Caco-2 (cell line): ENCODE data around the gene ZNF521. TPM values are rescaled to one million over a fixed set of nuclear protein-coding genes. Genes with fewer than 3 reads are reported as not detected.

ENCODE experiments used
- BruUV-seq: library from RNA; stranded (reverse); fragments of 400-500 nt; replicated peaks from 2 replicates; lab custom pipeline; 2021; lab: Mats Ljungman, UMichigan
- CTCF ChIA-PET: fragments of 300-600 bp; sonication (Branson Sonifier 250); formaldehyde crosslinking; loops from one replicate; lab custom pipeline; 2022; ENCODE audit warnings: antibody characterized with exemption; lab: Charles Lee
- POLR2A ChIA-PET: fragments of 300-600 bp; sonication (Branson Sonifier 250); formaldehyde crosslinking; loops from one replicate; lab custom pipeline; 2022; ENCODE audit warnings: antibody characterized with exemption; lab: Charles Lee
- DNase-seq, 2 experiments: peaks; one replicate each; pipeline versions ENCODE4 v3.0.0 to v3.0.0-alpha.2; 2020 to 2022
- H3K27me3 ChIP-seq: replicated peaks from 2 replicates; pipeline ENCODE4 v1.6.0; 2011; ENCODE audit warnings: low read length; ENCODE audit not compliant: control insufficient read depth, insufficient read depth
- H3K36me3 ChIP-seq: 2 replicates; pipeline ENCODE4 v1.5.1; 2011; ENCODE audit warnings: low read length; ENCODE audit not compliant: control insufficient read depth, insufficient read depth
- H3K4me1 ChIP-seq: fragments of 250-450 bp; sonication (Bioruptor Pico); 2 replicates; pipeline ENCODE4 v1.5.1; 2020; ENCODE audit warnings: mild to moderate bottlenecking
- H3K4me3 ChIP-seq: 2 replicates; pipeline ENCODE4 v1.5.1; 2011; ENCODE audit warnings: low read depth, mild to moderate bottlenecking, control low read depth, low read length
- H3K9me3 ChIP-seq: fragments of 250-450 bp; sonication (Bioruptor Pico); 2 replicates; pipeline ENCODE4 v1.5.1; 2020; ENCODE audit warnings: mild to moderate bottlenecking, moderate library complexity
- H3K27ac Mint-ChIP-seq: one replicate; pipeline ENCODE4 v1.8.0; 2022; ENCODE audit warnings: mixed read lengths; ENCODE audit not compliant: unreplicated experiment
- H3K27me3 Mint-ChIP-seq: one replicate; pipeline ENCODE4 v1.8.0; 2022; ENCODE audit warnings: mixed read lengths; ENCODE audit not compliant: insufficient read depth, unreplicated experiment
- H3K36me3 Mint-ChIP-seq: one replicate; pipeline ENCODE4 v1.8.0; 2022; ENCODE audit warnings: mild to moderate bottlenecking, mixed read lengths; ENCODE audit not compliant: insufficient read depth, unreplicated experiment
- H3K4me1 Mint-ChIP-seq: one replicate; pipeline ENCODE4 v1.8.0; 2022; ENCODE audit warnings: low read depth, mixed read lengths; ENCODE audit not compliant: unreplicated experiment
- H3K4me3 Mint-ChIP-seq: one replicate; pipeline ENCODE4 v1.8.0; 2022; ENCODE audit warnings: mild to moderate bottlenecking, moderate library complexity, mixed read lengths; ENCODE audit not compliant: unreplicated experiment
- H3K9me3 Mint-ChIP-seq: one replicate; pipeline ENCODE4 v1.8.0; 2022; ENCODE audit warnings: mixed read lengths; ENCODE audit not compliant: unreplicated experiment
- CTCF ChIP-seq, 2 experiments: fragments of 200-600 bp in 1 of 2; IDR thresholded peaks; 1 replicate in 1 of 2; 2 replicates in 1 of 2; pipeline versions ENCODE4 v1.5.1 to v1.8.0; 2011 to 2022; ENCODE audit warnings: antibody characterized with exemption in 1 of 2, control low read depth in 1 of 2, inconsistent platforms in 1 of 2, low read depth in 1 of 2, low read length in 1 of 2, mild to moderate bottlenecking in 1 of 2, moderate library complexity in 1 of 2; ENCODE audit not compliant: insufficient read depth in 1 of 2, severe bottlenecking in 1 of 2, unreplicated experiment in 1 of 2
- intact Hi-C: fragments of 100-400 bp; cut with micrococcal nuclease; formaldehyde crosslinking; loops from one replicate; pipeline ENCODE4 v1.10.0; 2022; ENCODE audit not compliant: unreplicated experiment
- total RNA-seq: library from RNA; stranded (reverse); gene quantifications from 2 replicates; pipeline ENCODE4 v1.2.3, GENCODE V29; 2022

The ZNF521 gene
- total RNA-seq, 1 experiment from 2014 or later: not detected

DNA sequence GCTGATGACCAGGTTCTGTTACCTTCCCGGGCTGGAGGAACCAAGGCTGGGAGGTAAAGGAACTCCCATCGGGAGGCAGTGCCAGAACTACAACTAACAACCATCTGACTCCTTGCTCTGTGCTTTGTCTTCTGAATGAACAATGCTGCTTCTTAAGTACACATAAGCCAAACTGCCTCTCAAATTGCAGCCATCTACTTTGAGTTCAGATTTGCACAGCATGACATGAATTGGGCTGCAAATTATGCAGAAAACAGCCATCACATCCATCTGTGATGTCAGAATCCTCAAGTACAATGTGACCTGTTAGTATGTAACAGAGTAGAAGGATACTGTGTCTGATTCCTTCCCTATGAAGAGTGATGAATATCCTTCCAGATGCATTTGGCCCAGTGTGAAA lies 290.6 kb downstream of the ZNF521 start:
- intact Hi-C loops: no loop called here
- H3K4me1 Mint-ChIP-seq: no peaks in the 10 kb centered on the region
- no peak for DNase-seq
- no peak for TF ChIP-seq CTCF (IDR thresholded peaks at IDR 0.05; ENCODE audit: insufficient read depth in 1 of 2, low read depth in 1 of 2, low read length in 1 of 2, severe bottlenecking in 1 of 2, unreplicated experiment in 1 of 2)
- ChIA-PET CTCF (no interaction called here), POLR2A (no interaction called here)
- H3K27me3 Mint-ChIP-seq: no peaks in the 10 kb centered on the region
- Histone ChIP-seq H3K4me3 (no peak overlapping the region), H3K27me3 (no peaks in the 10 kb centered on the region), H3K9me3 (no peaks in the 10 kb centered on the region), H3K4me1 (no peaks in the 10 kb centered on the region), H3K36me3 (no peaks in the 10 kb centered on the region)
- BruUV-seq: no TSS peak
- H3K4me3 Mint-ChIP-seq: no peak overlapping the region
- no peak overlapping the region for H3K27ac Mint-ChIP-seq
- H3K36me3 Mint-ChIP-seq: no peaks in the 10 kb centered on the region
- no peaks in the 10 kb centered on the region for H3K9me3 Mint-ChIP-seq

GRCh38 chr18:25058521-25058920 lies 293.4 kb downstream of the ZNF521 start:
- H3K27ac Mint-ChIP-seq: no peak overlapping the region
- no peak overlapping the region for H3K4me3 ChIP-seq

DNA sequence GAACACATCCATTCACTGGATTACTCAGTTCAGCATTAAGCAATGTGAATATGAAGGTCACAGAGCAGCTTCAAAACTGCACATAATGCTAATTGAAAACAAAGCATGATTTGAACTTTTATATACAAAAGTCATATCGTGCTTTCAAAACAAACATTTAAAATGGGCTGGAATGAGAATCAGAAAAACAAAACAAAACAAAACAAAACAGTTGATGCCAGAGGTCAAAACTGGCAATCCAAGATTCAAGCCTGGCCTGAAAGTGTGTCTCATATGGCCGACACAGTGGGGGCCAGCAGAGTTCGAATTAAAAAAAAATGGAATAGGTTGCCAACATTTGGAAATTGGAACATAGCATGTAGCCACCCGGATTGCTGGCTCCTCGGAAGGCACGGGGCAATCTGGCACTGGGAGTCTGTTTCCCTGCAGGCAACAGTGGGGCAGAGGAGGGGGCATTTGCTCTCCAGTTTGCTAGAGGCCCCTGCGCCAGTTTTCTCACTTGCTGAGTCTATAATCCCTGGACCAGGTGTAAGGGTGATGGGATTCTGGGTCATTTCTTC lies 294.4 kb downstream of the ZNF521 start:
- no peaks in the 10 kb centered on the region for H3K36me3 ChIP-seq
- intact Hi-C loops: no loop called here
- H3K4me3 Mint-ChIP-seq: no peak overlapping the region
- H3K27me3 Mint-ChIP-seq: no peaks in the 10 kb centered on the region
- H3K9me3 Mint-ChIP-seq: no peaks in the 10 kb centered on the region
- no peak overlapping the region for H3K27ac Mint-ChIP-seq
- H3K4me1 Mint-ChIP-seq: no peaks in the 10 kb centered on the region
- TF ChIP-seq CTCF (IDR thresholded peaks at IDR 0.05; ENCODE audit: insufficient read depth in 1 of 2, low read depth in 1 of 2, low read length in 1 of 2, severe bottlenecking in 1 of 2, unreplicated experiment in 1 of 2): no peak
- DNase-seq: no peak
- CTCF ChIA-PET: no interaction called here
- H3K36me3 Mint-ChIP-seq: no peaks in the 10 kb centered on the region
- POLR2A ChIA-PET: no interaction called here
- no TSS peak for BruUV-seq
- no peaks in the 10 kb centered on the region for H3K27me3 ChIP-seq
- H3K9me3 ChIP-seq: no peaks in the 10 kb centered on the region
- no peak overlapping the region for H3K4me3 ChIP-seq
- no peaks in the 10 kb centered on the region for H3K4me1 ChIP-seq

More at GRCh38 chr18:25058521-25058920, 293.4 kb downstream of the ZNF521 start:
- intact Hi-C loops: no loop called here
- Mint-ChIP-seq H3K36me3 (no peaks in the 10 kb centered on the region), H3K9me3 (no peaks in the 10 kb centered on the region), H3K4me3 (no peak overlapping the region), H3K4me1 (no peaks in the 10 kb centered on the region), H3K27me3 (no peaks in the 10 kb centered on the region)
- BruUV-seq: no TSS peak
- Histone ChIP-seq H3K36me3 (no peaks in the 10 kb centered on the region), H3K27me3 (no peaks in the 10 kb centered on the region), H3K9me3 (no peaks in the 10 kb centered on the region), H3K4me1 (no peaks in the 10 kb centered on the region)
- POLR2A ChIA-PET: no interaction called here
- no peak for TF ChIP-seq CTCF (IDR thresholded peaks at IDR 0.05; ENCODE audit: insufficient read depth in 1 of 2, low read depth in 1 of 2, low read length in 1 of 2, severe bottlenecking in 1 of 2, unreplicated experiment in 1 of 2)
- CTCF ChIA-PET: no interaction called here
- no peak for DNase-seq
